Measurements from ENCODE around the gene NRXN3. TPM values are rescaled to one million over a fixed set of nuclear protein-coding genes. Genes with fewer than 3 reads are reported as not detected.

The NRXN3 gene
- total RNA-seq, 1 donor from 2014 or later = 19.8 TPM

DNA sequence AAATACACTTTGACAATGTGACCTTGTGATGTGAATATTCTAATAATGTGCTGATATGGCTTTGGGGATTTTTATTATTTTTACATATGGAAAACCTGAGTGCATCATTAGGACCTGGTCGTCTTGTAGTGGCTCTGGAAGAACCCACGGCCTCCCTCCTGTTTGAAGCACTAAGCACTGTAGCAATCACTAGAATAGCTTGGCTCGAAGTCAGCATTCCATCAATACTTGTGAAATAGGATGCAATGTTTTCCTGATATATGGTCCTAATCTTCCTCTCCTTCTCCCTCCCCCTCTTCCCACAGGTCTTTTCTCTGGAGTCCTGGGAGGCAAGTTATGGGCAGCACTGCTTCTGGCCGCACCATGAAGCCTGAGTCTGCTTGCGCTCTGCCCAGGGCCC is 71.9 kb downstream of the NRXN3 start:
- no peaks in the 10 kb centered on the region for H3K4me1 Mint-ChIP-seq (ENCODE audit: unreplicated experiment)

DNA sequence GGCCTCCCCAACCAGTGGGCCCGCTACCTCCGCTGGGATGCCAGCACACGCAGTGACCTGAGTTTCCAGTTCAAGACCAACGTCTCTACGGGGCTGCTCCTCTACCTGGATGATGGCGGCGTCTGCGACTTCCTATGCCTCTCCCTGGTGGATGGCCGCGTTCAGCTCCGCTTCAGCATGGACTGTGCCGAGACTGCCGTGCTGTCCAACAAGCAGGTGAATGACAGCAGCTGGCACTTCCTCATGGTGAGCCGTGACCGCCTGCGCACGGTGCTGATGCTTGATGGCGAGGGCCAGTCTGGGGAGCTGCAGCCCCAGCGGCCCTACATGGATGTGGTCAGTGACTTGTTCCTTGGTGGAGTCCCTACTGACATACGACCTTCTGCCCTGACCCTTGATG is 73.0 kb downstream of the NRXN3 start:
- H3K27ac Mint-ChIP-seq = no peak overlapping the region
- no peak overlapping the region for H3K4me3 Mint-ChIP-seq
- peaks cover 10% of the 10 kb centered on the region for H3K27me3 Mint-ChIP-seq
- no peaks in the 10 kb centered on the region for H3K36me3 Mint-ChIP-seq
- DNase-seq (ENCODE audit: extremely low spot score, unreplicated experiment) = no peak
- TF ChIP-seq, protein P1, sequence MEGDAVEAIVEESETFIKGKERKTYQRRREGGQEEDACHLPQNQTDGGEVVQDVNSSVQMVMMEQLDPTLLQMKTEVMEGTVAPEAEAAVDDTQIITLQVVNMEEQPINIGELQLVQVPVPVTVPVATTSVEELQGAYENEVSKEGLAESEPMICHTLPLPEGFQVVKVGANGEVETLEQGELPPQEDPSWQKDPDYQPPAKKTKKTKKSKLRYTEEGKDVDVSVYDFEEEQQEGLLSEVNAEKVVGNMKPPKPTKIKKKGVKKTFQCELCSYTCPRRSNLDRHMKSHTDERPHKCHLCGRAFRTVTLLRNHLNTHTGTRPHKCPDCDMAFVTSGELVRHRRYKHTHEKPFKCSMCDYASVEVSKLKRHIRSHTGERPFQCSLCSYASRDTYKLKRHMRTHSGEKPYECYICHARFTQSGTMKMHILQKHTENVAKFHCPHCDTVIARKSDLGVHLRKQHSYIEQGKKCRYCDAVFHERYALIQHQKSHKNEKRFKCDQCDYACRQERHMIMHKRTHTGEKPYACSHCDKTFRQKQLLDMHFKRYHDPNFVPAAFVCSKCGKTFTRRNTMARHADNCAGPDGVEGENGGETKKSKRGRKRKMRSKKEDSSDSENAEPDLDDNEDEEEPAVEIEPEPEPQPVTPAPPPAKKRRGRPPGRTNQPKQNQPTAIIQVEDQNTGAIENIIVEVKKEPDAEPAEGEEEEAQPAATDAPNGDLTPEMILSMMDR (conservative IDR thresholded peaks at IDR 0.05) = no peak
- peaks cover under 1% of the 10 kb centered on the region for H3K4me1 Mint-ChIP-seq (ENCODE audit: unreplicated experiment)
- no peaks in the 10 kb centered on the region for H3K9me3 Mint-ChIP-seq

More for the DNA sequence above, 71.9 kb downstream of the NRXN3 start:
- Mint-ChIP-seq H3K4me3 (no peak overlapping the region), H3K9me3 (no peaks in the 10 kb centered on the region), H3K27ac (no peak overlapping the region), H3K27me3 (peaks cover 10% of the 10 kb centered on the region), H3K36me3 (no peaks in the 10 kb centered on the region)
- TF ChIP-seq, protein P1 (conservative IDR thresholded peaks at IDR 0.05) = no peak
- no peak for DNase-seq (ENCODE audit: extremely low spot score, unreplicated experiment)

DNA sequence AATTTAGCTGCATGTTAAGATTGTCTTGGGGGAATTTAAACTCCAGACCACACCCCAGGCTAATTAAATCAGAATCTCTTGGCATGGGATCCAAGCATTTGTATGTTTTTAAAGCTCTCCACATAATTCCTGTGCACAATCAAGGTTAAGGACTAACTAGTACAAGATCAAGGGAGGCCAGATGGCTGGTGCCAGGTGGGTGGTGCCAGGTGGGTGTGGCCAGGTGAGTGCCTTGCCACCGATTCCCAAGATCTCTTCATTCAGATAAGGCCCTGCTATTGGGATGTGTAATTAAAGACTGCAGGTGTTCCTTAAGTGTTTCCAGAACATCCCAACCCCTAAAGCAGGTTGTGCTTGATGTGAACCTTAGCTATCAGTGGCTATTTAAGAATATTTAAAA is 75.1 kb downstream of the NRXN3 start:
- no peaks in the 10 kb centered on the region for H3K36me3 Mint-ChIP-seq
- DNase-seq (ENCODE audit: extremely low spot score, unreplicated experiment) = no peak
- TF ChIP-seq, protein P1 (conservative IDR thresholded peaks at IDR 0.05) = no peak
- H3K27me3 Mint-ChIP-seq = peaks cover 16% of the 10 kb centered on the region
- H3K9me3 Mint-ChIP-seq = no peaks in the 10 kb centered on the region
- peaks cover 14% of the 10 kb centered on the region for H3K4me1 Mint-ChIP-seq (ENCODE audit: unreplicated experiment)
- no peak overlapping the region for H3K4me3 Mint-ChIP-seq
- no peak overlapping the region for H3K27ac Mint-ChIP-seq

DNA sequence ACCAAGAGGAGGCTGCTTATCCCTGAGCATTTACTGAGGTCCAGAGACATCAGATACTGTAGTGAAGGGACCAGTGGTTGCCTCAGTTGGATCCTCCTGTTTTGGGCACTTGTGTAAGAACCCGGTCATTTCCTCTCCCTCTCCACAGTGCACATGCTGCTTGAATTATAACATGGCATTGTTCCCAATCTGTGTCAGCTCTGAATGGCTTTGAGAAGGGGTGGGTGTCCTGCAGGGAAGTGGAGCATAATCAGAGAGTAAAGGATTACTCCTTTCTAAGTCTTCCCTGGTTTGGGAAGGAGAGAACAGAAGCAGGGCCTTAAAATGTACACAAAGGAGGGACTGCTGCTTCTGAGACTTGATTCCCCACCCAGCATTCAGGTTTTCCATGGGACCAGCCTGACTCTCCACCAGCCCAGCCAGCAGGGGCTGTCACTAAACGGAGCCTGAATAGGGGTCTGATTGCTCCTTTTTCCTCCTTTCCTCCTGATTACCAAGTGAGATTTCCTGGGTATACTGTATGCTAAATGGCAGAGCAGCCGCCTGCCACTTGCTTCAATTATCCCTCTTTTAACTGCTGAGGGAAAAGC is 78.4 kb downstream of the NRXN3 start:
- no peak overlapping the region for H3K27ac Mint-ChIP-seq
- DNase-seq (ENCODE audit: extremely low spot score, unreplicated experiment) = no peak
- H3K9me3 Mint-ChIP-seq = no peaks in the 10 kb centered on the region
- H3K4me1 Mint-ChIP-seq (ENCODE audit: unreplicated experiment) = peaks cover 14% of the 10 kb centered on the region
- H3K4me3 Mint-ChIP-seq = no peak overlapping the region
- H3K27me3 Mint-ChIP-seq = peaks cover 11% of the 10 kb centered on the region
- TF ChIP-seq, protein P1 (conservative IDR thresholded peaks at IDR 0.05) = no peak
- H3K36me3 Mint-ChIP-seq = no peaks in the 10 kb centered on the region

DNA sequence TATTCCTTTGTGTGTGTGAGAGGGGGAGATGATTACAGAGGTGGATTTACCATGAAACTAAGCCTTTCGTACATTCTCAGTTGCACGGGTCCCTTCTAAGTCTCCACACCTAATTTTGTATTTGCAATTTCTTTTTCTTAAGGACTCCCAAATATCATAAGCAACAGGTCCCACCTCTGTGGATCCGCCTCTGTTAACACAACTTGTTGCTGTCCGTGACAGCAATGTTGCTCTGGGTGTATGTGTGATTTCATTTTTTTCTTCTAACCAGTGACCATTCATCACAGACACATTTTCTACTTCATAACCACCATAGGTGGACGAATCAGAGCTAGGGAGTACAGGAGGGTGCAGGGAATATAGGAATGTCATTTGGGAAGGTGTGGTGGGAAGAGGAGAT is 81.1 kb downstream of the NRXN3 start:
- no peak overlapping the region for H3K27ac Mint-ChIP-seq
- no peaks in the 10 kb centered on the region for H3K9me3 Mint-ChIP-seq
- H3K36me3 Mint-ChIP-seq = no peaks in the 10 kb centered on the region
- no peak overlapping the region for H3K4me3 Mint-ChIP-seq
- TF ChIP-seq, protein P1 (conservative IDR thresholded peaks at IDR 0.05) = no peak
- peaks cover 6% of the 10 kb centered on the region for H3K27me3 Mint-ChIP-seq
- H3K4me1 Mint-ChIP-seq (ENCODE audit: unreplicated experiment) = peaks cover 14% of the 10 kb centered on the region
- no peak for DNase-seq (ENCODE audit: extremely low spot score, unreplicated experiment)

DNA sequence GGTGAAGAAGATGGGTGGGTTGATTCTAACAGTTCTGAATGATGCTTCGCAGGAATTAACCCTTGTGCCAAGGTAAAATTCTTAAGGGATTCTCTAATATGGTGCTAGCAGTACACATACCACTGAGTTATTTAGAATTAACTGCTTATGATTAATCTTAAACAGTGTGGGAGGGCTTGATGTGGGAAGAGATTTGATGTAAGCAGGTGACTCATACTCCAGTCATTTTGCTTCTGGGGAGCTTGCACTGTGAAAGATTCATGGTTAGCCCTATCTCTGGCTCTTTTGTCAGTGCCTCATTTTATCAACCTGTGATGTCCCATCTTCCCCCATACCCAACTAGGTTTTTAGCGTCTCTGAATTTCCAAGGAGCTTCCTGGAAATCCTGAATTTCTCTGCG is 83.8 kb downstream of the NRXN3 start:
- H3K36me3 Mint-ChIP-seq = no peaks in the 10 kb centered on the region
- no peak for DNase-seq (ENCODE audit: extremely low spot score, unreplicated experiment)
- no peak overlapping the region for H3K27ac Mint-ChIP-seq
- H3K9me3 Mint-ChIP-seq = no peaks in the 10 kb centered on the region
- H3K4me1 Mint-ChIP-seq (ENCODE audit: unreplicated experiment) = peaks cover 6% of the 10 kb centered on the region
- peaks cover 16% of the 10 kb centered on the region for H3K27me3 Mint-ChIP-seq
- H3K4me3 Mint-ChIP-seq = no peak overlapping the region
- TF ChIP-seq, protein P1 (conservative IDR thresholded peaks at IDR 0.05) = no peak
